Measurements from ENCODE around the gene SH3PXD2A. TPM values are rescaled to one million over a fixed set of nuclear protein-coding genes. Genes with fewer than 3 reads are reported as not detected.
A peak's percentile ranks its signal among the peaks of the same experiment; 100 is the strongest.

The SH3PXD2A gene
- total RNA-seq, 4 donors from 2014 or later, result 9.4 to 20.6 (median 11.2) TPM

GRCh38 chr10:103820101-103821062 is 35.0 kb downstream of the SH3PXD2A start:
- DNase-seq, result peak; percentile 46 to 54
- intact Hi-C loops (cut with DNase I), result no loop called here
- H3K4me3 ChIP-seq (replicated peaks in 1 of 3), result no peak overlapping the region
- H3K9me3 ChIP-seq, result no peaks in the 10 kb centered on the region
- H3K27me3 ChIP-seq, result no peaks in the 10 kb centered on the region
- no peaks in the 10 kb centered on the region for H3K36me3 ChIP-seq
- no peak overlapping the region for H3K27ac ChIP-seq
- peaks cover 5 to 18% of the 10 kb centered on the region in 2 donors for H3K4me1 ChIP-seq
- 30 to 35% methylated on average over 10 of the region's 19 CpGs for WGBS, 2 donors
- TF ChIP-seq CTCF (IDR thresholded peaks at IDR 0.05), result no peak
- TF ChIP-seq POLR2A (IDR thresholded peaks at IDR 0.05), result no peak

- 52 to 56% methylated on average over 7 of the region's 7 CpGs for WGBS, 2 donors
- no peak for DNase-seq
- peaks cover 5 to 18% of the 10 kb centered on the region in 2 donors for H3K4me1 ChIP-seq
- H3K27ac ChIP-seq, result no peak overlapping the region
- no peaks in the 10 kb centered on the region for H3K9me3 ChIP-seq
- H3K36me3 ChIP-seq, result no peaks in the 10 kb centered on the region
- H3K27me3 ChIP-seq, result no peaks in the 10 kb centered on the region
- intact Hi-C loops (cut with DNase I), result no loop called here
- no peak for TF ChIP-seq CTCF (IDR thresholded peaks at IDR 0.05)
- no peak for TF ChIP-seq POLR2A (IDR thresholded peaks at IDR 0.05)
- H3K4me3 ChIP-seq (replicated peaks in 1 of 3), result no peak overlapping the region
Measured at GRCh38 chr10:103819493-103819892, 35.9 kb downstream of the SH3PXD2A start.

- DNase-seq, result no peak
- WGBS, 2 donors, result 67 to 77% methylated on average over 6 of the region's 6 CpGs
- no peaks in the 10 kb centered on the region for H3K27me3 ChIP-seq
- no peaks in the 10 kb centered on the region for H3K9me3 ChIP-seq
- peaks cover 5 to 18% of the 10 kb centered on the region in 2 donors for H3K4me1 ChIP-seq
- no peak overlapping the region for H3K4me3 ChIP-seq (replicated peaks in 1 of 3)
- intact Hi-C loops (cut with DNase I), result no loop called here
- no peaks in the 10 kb centered on the region for H3K36me3 ChIP-seq
- H3K27ac ChIP-seq, result no peak overlapping the region
- TF ChIP-seq POLR2A (IDR thresholded peaks at IDR 0.05), result no peak
- no peak for TF ChIP-seq CTCF (IDR thresholded peaks at IDR 0.05)
Measured at GRCh38 chr10:103818765-103819374, 36.5 kb downstream of the SH3PXD2A start.

- WGBS, 2 donors, result 81 to 87% methylated on average over 3 of the region's 3 CpGs
Measured at GRCh38 chr10:103818105-103818504, 37.3 kb downstream of the SH3PXD2A start.

More at GRCh38 chr10:103818105-103818504, 37.3 kb downstream of the SH3PXD2A start:
- Histone ChIP-seq H3K4me1 (peaks cover 5 to 18% of the 10 kb centered on the region in 2 donors), H3K9me3 (no peaks in the 10 kb centered on the region), H3K27ac (no peak overlapping the region), H3K27me3 (no peaks in the 10 kb centered on the region), H3K36me3 (no peaks in the 10 kb centered on the region), H3K4me3 (replicated peaks in 1 of 3) (no peak overlapping the region)
- no peak for DNase-seq
- intact Hi-C loops (cut with DNase I), result no loop called here
- no peak for TF ChIP-seq CTCF (IDR thresholded peaks at IDR 0.05)
- no peak for TF ChIP-seq POLR2A (IDR thresholded peaks at IDR 0.05)
